GM21515 (cell line): ENCODE data around the gene ST8SIA5.

ENCODE experiments used
- ATAC-seq: cut with Tn5 transposase; IDR thresholded peaks from one replicate; pipeline ENCODE4 v1.9.1; 2021; ENCODE audit not compliant: unreplicated experiment

The ST8SIA5 gene

DNA sequence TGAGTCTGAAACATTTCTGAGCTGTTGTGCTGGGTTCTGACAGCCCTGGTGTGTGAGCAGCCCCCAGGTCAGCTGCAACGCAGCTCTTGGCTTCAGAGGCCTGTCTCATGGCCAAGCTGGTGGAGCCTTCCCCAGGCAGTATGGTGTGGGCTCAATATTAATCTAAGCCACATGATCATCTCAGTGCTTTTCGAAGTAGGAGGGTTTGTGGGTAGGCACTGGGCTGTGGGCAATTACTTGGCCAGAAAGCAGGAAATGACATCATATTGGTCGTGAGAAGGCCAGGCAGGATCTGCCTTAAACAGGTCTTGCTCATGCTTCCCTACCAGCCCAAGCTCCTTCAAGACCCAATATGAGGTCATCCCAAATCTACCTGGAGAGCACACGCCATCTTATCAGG lies 126.7 kb downstream of the ST8SIA5 start:
- no peak for ATAC-seq

DNA sequence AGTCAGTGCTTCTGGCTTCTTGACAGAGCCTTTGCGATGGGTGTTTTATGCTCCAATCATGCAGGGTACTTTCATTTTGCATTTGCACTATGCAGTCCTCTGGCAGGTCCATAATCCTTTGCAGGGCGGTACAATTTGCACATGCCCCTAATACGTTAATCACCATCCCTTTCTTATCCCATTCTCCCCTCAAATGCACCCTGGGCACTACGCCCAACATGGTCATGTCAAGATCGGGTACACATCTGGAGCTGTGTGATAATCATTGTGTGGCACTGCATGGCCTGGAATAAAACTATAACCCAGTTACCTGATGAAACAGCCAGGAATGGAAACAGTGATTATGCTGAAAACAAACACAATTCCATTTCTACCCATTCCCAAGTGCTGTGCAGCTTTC lies 127.5 kb downstream of the ST8SIA5 start:
- ATAC-seq, result no peak

- ATAC-seq, result no peak
These were observed 128.6 kb downstream of the ST8SIA5 start for GRCh38 chr18:46628206-46628605.

- ATAC-seq, result no peak
These were observed 129.7 kb downstream of the ST8SIA5 start for GRCh38 chr18:46627136-46627535.

DNA sequence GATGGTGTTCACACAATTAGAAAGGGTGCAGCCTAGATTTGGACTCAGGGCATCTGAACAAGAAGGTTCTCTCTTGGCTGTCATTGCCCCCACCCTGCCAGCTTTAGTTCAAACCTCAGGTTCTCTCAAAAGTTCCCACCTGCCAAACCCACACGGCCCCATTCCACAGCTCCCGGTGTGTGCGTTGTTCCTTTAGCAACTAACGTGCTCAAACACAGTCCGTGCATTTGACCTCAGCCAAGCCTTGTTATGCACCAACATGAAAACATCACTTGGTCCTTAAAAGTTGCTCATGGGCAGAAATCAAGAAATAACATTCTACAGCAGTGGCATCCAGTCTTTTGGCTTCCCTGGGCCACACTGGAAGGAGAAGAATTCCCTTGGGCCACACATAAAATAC lies 131.8 kb downstream of the ST8SIA5 start:
- no peak for ATAC-seq

GRCh38 chr18:46624127-46624526 lies 132.7 kb downstream of the ST8SIA5 start:
- no peak for ATAC-seq

DNA sequence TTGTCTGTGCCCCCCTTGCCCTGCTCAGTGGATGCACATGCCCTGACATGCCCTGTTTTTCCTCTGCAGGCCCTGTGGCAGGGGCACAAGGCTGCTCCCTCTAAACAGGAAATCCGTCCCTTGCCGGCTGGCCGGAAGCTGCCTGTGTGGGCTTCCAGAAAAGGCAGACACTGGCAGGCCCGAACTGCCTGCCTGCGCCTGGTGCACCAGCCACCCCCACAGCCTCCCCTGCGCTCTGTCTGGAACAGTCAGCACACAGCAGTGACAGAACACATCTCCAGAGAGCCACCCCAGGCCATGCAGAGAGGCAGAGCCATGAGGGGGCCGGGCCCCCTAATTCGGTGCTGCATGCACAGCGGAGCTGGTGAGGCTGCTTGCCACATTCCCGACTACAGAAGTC lies 133.3 kb downstream of the ST8SIA5 start:
- no peak for ATAC-seq

DNA sequence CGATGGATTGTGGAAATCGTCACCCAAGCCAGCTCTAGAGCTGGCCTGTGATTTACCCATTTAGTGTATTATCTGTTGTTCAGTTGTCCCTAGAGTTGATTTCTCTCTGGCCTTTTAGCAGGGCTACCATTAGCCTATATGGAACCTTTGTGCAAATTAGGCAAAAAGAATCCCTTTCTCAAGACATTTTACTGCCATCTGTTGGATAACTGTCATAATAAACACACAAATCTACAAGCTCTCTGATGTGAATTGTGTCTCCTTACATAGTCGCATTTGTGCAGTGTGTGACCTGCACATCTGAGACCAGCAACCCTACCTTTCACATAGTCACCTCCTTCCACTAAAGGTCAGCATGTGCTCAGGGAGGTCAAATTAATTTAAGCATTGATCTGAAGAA lies 133.9 kb downstream of the ST8SIA5 start:
- ATAC-seq, result no peak

GRCh38 chr18:46622451-46622850 lies 134.4 kb downstream of the ST8SIA5 start:
- no peak for ATAC-seq

DNA sequence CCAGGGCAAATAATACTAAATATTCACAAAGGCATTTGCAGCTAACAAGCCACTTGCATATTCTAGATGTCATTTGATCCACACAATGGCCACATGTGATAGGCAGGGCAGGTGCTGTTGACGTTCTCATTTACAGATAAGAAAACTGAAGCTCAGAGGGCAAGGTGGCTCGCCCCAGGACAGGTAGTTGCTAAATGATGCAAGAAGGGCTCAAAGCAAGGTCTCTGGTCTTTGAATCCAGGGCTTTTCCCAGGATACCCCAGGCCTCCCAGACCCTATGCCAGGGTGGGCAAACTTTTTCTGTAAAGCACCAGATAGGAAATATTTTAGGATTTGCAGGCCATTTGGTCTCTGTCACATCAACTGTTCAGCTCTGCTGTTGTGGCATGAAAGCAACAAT lies 135.0 kb downstream of the ST8SIA5 start:
- no peak for ATAC-seq

DNA sequence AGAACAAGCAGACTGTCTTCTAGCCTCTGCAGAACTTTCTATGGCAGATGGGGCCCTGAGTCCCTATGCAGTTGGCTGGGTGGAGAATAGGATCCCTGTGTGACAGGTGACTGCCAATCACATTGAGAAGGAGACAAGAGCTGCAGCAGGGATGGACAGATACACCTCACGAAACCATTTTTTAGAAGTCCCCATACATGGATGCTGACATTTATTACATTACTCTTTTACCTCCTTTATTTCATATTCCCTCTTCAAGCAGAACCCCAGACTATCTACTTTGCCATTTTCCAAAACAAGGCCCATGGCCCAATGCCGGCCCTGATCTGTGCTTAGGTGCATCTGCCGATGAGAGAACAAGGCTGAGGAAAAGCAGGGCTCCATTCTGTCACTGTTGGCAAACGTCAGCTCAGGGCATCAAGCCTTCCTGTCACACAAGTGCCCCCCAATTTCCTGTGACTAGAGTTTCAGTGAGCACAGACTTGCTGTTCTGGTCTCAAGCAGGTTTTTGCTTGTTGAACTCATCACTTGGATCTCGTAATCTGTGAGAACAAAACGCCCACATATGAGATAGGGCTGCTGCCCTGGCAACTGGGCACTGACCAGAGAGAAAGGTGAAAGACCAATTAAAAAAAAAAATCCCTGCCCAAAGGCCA lies 135.6 kb downstream of the ST8SIA5 start:
- ATAC-seq, result no peak

- ATAC-seq, result no peak
These were observed 137.3 kb downstream of the ST8SIA5 start for GRCh38 chr18:46619559-46619958.
